Activated naive CD8-positive, alpha-beta T cell treated with anti-CD3 and anti-CD28 coated beads for 36 hours (primary cell): ENCODE measurements around the gene NMT2. TPM values are rescaled to one million over a fixed set of nuclear protein-coding genes. Genes with fewer than 3 reads are reported as not detected.
A peak's percentile ranks its signal among the peaks of the same experiment; 100 is the strongest.

Source experiments
- DNase-seq: peaks from one replicate; pipeline ENCODE4 v3.0.0; 2021
- H3K27ac Mint-ChIP-seq: one replicate; pipeline ENCODE4 v1.8.0; 2022; ENCODE audit warnings: mild to moderate bottlenecking, moderate library complexity, mixed read lengths
- H3K27me3 Mint-ChIP-seq: one replicate; pipeline ENCODE4 v1.8.0; 2022; ENCODE audit warnings: mild to moderate bottlenecking, mixed read lengths
- H3K36me3 Mint-ChIP-seq: one replicate; pipeline ENCODE4 v1.8.0; 2021; ENCODE audit warnings: mild to moderate bottlenecking, mixed read lengths
- H3K4me1 Mint-ChIP-seq: one replicate; pipeline ENCODE4 v1.8.0; 2021; ENCODE audit warnings: mixed read lengths
- H3K4me3 Mint-ChIP-seq: one replicate; pipeline ENCODE4 v1.8.0; 2022; ENCODE audit warnings: mild to moderate bottlenecking, moderate library complexity, mixed read lengths
- H3K9me3 Mint-ChIP-seq: one replicate; pipeline ENCODE4 v1.8.0; 2022; ENCODE audit warnings: mixed read lengths
- total RNA-seq, 2 experiments: library from RNA; stranded (reverse); gene quantifications; one replicate each; pipeline ENCODE4 v1.2.3, GENCODE V29; 2021

NMT2 gene
- total RNA-seq, 2 experiments from 2014 or later: 11.3 to 11.7 TPM

DNA sequence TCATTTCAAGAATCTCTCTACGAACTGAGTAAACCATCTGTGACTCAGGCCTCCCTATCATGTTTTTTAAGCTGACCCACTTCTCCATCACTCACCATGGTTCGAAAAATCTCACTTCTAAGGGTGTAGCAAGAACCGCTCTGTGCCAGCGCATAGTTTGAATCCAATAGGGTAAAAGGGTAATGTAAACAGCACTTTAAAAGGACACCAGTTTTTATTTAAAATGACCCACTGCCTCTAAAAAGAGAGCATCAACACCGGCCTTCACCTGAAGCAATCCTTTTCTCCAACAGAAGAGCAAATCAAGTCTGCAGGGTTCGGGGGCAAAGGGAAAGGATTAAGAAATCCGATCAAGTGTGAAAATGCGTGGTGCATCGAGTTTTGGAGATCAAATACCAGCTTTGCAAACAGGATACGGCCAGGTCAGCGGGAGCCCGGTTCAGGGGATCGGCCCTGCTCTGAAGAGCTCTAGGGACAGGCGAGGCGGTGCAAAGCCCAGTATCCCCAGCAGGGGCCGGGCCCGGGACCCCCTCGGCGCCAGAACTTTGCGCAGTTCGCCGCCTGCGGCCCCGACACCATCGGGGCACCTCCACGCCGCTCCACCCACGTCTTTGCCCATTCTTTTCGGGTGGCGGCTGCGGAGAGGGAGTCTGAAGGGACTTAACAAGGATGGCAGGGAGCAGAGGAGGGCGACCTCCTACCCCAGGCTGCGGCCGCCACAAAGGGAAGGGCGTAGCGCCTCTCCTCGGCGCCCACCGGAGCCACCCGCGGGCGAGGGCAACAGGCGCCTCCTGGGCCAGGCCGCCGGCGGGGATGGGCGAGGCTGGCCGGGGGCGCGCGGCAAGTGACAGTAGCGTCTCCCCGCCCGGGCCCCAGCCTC, 842 bp downstream of the NMT2 start:
- peaks cover 56% of the 10 kb centered on the region for H3K4me1 Mint-ChIP-seq
- H3K36me3 Mint-ChIP-seq: peaks cover 4% of the 10 kb centered on the region
- DNase-seq: peak; percentile 61
- no peaks in the 10 kb centered on the region for H3K27me3 Mint-ChIP-seq
- H3K27ac Mint-ChIP-seq: peak overlapping the region; percentile 85
- H3K9me3 Mint-ChIP-seq: no peaks in the 10 kb centered on the region
- peak overlapping the region; percentile 94 for H3K4me3 Mint-ChIP-seq

DNA sequence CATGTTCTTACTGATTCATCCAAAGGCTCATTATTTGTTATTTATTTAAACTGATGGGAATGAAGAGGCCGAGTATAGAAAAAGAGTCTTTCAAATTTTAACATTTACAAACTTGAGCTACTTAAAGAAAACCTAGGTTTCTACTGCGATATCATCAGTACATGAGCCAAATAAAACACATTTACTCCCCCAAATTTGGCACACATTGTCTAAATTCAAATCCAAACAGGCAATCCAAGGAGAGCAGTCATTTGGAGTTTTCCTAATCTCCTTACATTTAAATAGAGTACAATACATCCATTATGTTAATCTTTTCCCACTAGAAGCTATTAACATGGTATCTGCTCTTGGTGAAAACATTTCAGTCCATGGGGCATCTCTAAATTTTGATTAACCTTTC, 2.2 kb downstream of the NMT2 start:
- DNase-seq: no peak
- no peak overlapping the region for H3K27ac Mint-ChIP-seq
- no peaks in the 10 kb centered on the region for H3K9me3 Mint-ChIP-seq
- H3K4me3 Mint-ChIP-seq: peak overlapping the region; percentile 94
- H3K4me1 Mint-ChIP-seq: peaks cover 59% of the 10 kb centered on the region
- H3K27me3 Mint-ChIP-seq: no peaks in the 10 kb centered on the region
- peaks cover 7% of the 10 kb centered on the region for H3K36me3 Mint-ChIP-seq

DNA sequence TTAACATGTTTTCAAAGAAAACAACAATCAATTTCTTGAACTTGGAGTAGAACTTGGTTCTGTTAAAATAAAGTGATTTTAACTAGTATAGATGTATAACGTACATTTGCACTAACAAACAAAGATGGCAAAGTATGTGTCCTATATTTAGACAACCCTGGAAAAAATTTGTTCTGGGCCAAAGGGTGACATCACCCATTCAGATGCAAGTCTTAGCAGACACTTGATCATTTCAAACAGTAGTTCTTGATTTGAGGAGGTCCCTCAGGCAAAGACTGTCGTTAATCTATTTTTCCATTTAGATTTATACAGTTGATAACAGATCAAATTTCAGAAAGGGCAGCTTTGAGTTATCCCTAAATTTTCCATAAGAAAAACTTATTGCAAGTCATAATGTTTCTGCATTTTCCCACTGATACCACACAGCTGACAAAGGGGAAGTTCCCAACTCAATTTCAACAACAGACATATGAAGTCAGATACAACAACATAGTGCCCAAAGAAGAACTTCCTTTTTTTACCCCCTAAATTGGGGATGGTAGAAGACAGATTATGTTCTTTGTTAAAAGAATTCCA, 5.2 kb downstream of the NMT2 start:
- Mint-ChIP-seq H3K27ac (no peak overlapping the region), H3K9me3 (no peaks in the 10 kb centered on the region), H3K36me3 (peaks cover 7% of the 10 kb centered on the region), H3K4me3 (no peak overlapping the region), H3K27me3 (no peaks in the 10 kb centered on the region), H3K4me1 (peaks cover 47% of the 10 kb centered on the region)
- no peak for DNase-seq

- H3K27me3 Mint-ChIP-seq: no peaks in the 10 kb centered on the region
- H3K36me3 Mint-ChIP-seq: peaks cover 14% of the 10 kb centered on the region
- peaks cover 35% of the 10 kb centered on the region for H3K4me1 Mint-ChIP-seq
- H3K4me3 Mint-ChIP-seq: no peak overlapping the region
- no peaks in the 10 kb centered on the region for H3K9me3 Mint-ChIP-seq
- DNase-seq: no peak
- no peak overlapping the region for H3K27ac Mint-ChIP-seq
These were observed 9.5 kb downstream of the NMT2 start for GRCh38 chr10:15158972-15159371.

GRCh38 chr10:15158448-15158847, 10.0 kb downstream of the NMT2 start:
- Mint-ChIP-seq H3K27ac (no peak overlapping the region), H3K4me3 (no peak overlapping the region), H3K9me3 (no peaks in the 10 kb centered on the region), H3K4me1 (peaks cover 31% of the 10 kb centered on the region), H3K36me3 (peaks cover 10% of the 10 kb centered on the region), H3K27me3 (no peaks in the 10 kb centered on the region)
- no peak for DNase-seq

DNA sequence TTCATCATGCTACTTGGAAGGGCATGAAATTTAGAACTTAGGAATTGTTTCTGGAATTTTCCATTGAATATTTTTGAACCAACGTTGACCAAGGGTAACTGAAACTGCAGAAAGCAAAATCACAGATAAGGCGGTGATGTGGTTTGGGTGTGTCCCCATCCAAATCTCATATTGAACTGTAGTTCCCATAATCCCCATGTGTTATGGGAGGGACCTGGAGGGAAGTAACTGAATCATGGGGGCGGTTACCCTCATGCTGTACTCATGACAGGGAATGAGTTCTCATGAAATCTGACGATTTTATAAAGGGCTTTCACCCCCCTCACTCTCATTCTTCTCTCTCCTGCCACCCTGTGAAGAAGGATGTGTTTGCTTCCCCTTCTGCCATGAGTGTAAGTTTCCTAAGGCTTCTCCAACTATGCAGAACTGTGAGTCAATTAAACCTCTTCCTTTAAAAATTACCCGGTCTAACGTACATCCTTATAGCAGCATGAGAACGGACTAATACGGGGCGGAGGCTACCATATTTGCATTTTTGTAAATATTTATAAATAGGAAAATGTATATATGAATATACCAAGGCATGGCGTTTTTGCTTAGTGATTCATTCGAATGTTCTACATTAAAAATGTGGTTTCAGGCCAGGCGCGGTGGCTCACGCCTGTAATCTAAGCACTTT, 12.4 kb downstream of the NMT2 start:
- Mint-ChIP-seq H3K27me3 (no peaks in the 10 kb centered on the region), H3K4me3 (no peak overlapping the region), H3K9me3 (no peaks in the 10 kb centered on the region), H3K27ac (no peak overlapping the region), H3K36me3 (peaks cover 8% of the 10 kb centered on the region), H3K4me1 (peaks cover 23% of the 10 kb centered on the region)
- DNase-seq: no peak

DNA sequence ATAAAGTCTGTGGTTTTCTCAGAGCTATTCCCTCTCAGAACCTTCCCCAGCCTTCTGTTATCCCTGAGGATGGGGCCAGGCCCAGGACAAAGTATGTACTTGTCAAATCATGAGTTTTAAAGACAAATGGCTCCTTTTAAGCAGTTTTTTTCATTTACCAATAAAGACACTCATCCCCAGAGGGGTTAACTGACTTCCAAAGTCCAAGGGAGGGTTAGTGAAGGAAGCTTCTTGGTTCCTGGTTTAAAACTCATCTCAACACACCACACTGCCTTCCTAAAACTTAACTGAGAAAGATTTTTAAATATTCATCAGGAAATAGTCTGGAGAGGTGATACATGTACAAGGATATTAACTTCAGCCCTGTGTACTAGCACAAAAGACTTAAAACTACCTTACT, 15.9 kb downstream of the NMT2 start:
- no peak overlapping the region for H3K4me3 Mint-ChIP-seq
- no peak for DNase-seq
- no peaks in the 10 kb centered on the region for H3K27me3 Mint-ChIP-seq
- peaks cover 8% of the 10 kb centered on the region for H3K36me3 Mint-ChIP-seq
- H3K9me3 Mint-ChIP-seq: peaks cover 3% of the 10 kb centered on the region
- peaks cover 15% of the 10 kb centered on the region for H3K4me1 Mint-ChIP-seq
- H3K27ac Mint-ChIP-seq: no peak overlapping the region

DNA sequence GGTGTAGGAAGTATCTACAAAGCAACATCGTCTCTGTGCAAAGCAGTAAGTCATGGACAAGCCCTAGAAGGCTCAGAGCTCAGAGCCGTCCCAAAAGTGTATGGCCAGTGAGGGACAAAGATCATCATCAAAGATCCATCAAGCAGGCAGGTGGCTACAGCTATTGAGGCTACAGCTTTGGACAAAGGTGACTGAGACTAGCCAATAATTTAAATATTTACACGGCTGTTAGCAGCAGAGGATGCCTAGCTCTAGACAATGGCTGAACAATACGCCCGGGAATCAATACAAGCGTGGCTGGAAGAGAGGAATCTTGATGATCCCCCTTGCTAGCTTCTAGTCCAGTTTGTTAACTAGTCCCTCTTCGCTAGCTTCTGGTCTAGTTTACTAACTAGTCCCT, 17.9 kb downstream of the NMT2 start:
- Mint-ChIP-seq H3K36me3 (peaks cover 2% of the 10 kb centered on the region), H3K27me3 (no peaks in the 10 kb centered on the region), H3K27ac (no peak overlapping the region), H3K4me3 (no peak overlapping the region), H3K4me1 (peaks cover 17% of the 10 kb centered on the region), H3K9me3 (peaks cover 3% of the 10 kb centered on the region)
- no peak for DNase-seq

DNA sequence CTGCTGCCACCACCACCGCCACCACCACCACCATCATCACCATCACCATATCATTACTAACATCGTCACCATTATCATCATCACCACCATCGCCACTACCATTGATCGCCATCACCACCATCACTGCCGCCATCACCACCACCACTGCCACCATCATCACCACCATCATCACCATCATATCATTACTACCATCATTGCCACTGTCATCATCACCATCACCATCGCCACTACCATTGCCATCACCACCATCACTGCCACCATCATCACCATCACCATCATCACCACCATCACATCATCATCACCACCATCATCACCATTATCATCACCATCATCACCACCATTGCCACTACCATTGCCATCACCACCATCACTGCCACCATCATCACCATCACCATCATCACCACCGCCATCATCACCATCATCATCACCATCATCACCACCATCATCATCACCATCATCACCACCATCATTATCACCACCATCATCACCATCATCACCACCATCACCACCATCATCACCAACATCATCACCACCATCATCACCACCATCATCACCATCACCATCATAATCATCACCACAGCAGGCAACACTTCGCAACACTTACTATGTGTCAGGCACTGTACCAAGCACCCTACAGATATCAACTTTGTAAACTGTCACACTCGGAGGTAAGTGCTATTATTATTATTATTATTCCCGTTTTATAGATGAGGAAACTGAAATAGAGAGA, 19.3 kb downstream of the NMT2 start:
- H3K27me3 Mint-ChIP-seq: no peaks in the 10 kb centered on the region
- peaks cover 14% of the 10 kb centered on the region for H3K4me1 Mint-ChIP-seq
- H3K9me3 Mint-ChIP-seq: peaks cover 3% of the 10 kb centered on the region
- no peak for DNase-seq
- H3K36me3 Mint-ChIP-seq: peaks cover 2% of the 10 kb centered on the region
- H3K27ac Mint-ChIP-seq: no peak overlapping the region
- H3K4me3 Mint-ChIP-seq: no peak overlapping the region

- peaks cover 3% of the 10 kb centered on the region for H3K9me3 Mint-ChIP-seq
- peaks cover 19% of the 10 kb centered on the region for H3K4me1 Mint-ChIP-seq
- no peak overlapping the region for H3K4me3 Mint-ChIP-seq
- no peak for DNase-seq
- H3K27me3 Mint-ChIP-seq: no peaks in the 10 kb centered on the region
- peaks cover 2% of the 10 kb centered on the region for H3K36me3 Mint-ChIP-seq
- no peak overlapping the region for H3K27ac Mint-ChIP-seq
These were observed 20.7 kb downstream of the NMT2 start for GRCh38 chr10:15147594-15148392.

- H3K9me3 Mint-ChIP-seq: peaks cover 3% of the 10 kb centered on the region
- no peaks in the 10 kb centered on the region for H3K27me3 Mint-ChIP-seq
- no peak for DNase-seq
- peak overlapping the region; percentile 64 for H3K27ac Mint-ChIP-seq
- no peaks in the 10 kb centered on the region for H3K36me3 Mint-ChIP-seq
- no peak overlapping the region for H3K4me3 Mint-ChIP-seq
- peaks cover 31% of the 10 kb centered on the region for H3K4me1 Mint-ChIP-seq
These were observed 22.1 kb downstream of the NMT2 start for GRCh38 chr10:15146366-15146765.

DNA sequence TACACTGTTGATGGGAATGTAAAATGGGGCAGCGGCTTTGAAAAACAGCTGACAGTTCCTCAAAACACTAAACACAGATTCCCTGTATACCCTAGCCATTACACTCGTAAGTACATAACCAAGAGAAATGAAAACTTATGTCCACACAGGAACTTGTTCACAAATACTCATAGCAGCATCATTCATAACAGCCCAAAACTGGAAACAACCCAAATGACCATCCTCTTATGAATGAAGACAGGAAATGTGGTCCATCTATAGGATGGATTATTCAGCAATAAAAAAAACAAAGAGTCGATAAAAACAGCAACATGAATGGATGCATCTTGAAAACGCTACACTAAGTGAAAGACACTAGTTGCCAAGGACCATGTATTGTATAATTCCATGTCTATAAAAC, 23.7 kb downstream of the NMT2 start:
- peaks cover 41% of the 10 kb centered on the region for H3K4me1 Mint-ChIP-seq
- H3K27me3 Mint-ChIP-seq: no peaks in the 10 kb centered on the region
- H3K36me3 Mint-ChIP-seq: peaks cover 8% of the 10 kb centered on the region
- no peak for DNase-seq
- H3K27ac Mint-ChIP-seq: no peak overlapping the region
- no peak overlapping the region for H3K4me3 Mint-ChIP-seq
- peaks cover under 1% of the 10 kb centered on the region for H3K9me3 Mint-ChIP-seq

GRCh38 chr10:15141136-15142054, 27.1 kb downstream of the NMT2 start:
- peaks cover 40% of the 10 kb centered on the region for H3K4me1 Mint-ChIP-seq

More at GRCh38 chr10:15141136-15142054, 27.1 kb downstream of the NMT2 start:
- peak; percentile 39 for DNase-seq
- no peaks in the 10 kb centered on the region for H3K9me3 Mint-ChIP-seq
- H3K27me3 Mint-ChIP-seq: no peaks in the 10 kb centered on the region
- peak overlapping the region; percentile 73 for H3K4me3 Mint-ChIP-seq
- H3K36me3 Mint-ChIP-seq: peaks cover 14% of the 10 kb centered on the region
- peak overlapping the region; percentile 90 for H3K27ac Mint-ChIP-seq
